GM18526 (cell line): Measurements from ENCODE around the gene SPDYE17.
"Not testable (repeated sequence)": the region's sequence is repeated elsewhere in the genome, so short reads cannot be mapped to it uniquely, and the experiment has no call there.

Experiments used
- POLR2A ChIP-seq: IDR thresholded peaks from 3 replicates; pipeline ENCODE4 v1.6.1; 2011; ENCODE audit not compliant: insufficient read length; ENCODE audit errors: extremely low read depth

SPDYE17 gene, protein sequence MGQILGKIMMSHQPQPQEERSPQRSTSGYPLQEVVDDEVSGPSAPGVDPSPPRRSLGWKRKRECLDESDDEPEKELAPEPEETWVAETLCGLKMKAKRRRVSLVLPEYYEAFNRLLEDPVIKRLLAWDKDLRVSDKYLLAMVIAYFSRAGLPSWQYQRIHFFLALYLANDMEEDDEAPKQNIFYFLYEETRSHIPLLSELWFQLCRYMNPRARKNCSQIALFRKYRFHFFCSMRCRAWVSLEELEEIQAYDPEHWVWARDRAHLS

DNA sequence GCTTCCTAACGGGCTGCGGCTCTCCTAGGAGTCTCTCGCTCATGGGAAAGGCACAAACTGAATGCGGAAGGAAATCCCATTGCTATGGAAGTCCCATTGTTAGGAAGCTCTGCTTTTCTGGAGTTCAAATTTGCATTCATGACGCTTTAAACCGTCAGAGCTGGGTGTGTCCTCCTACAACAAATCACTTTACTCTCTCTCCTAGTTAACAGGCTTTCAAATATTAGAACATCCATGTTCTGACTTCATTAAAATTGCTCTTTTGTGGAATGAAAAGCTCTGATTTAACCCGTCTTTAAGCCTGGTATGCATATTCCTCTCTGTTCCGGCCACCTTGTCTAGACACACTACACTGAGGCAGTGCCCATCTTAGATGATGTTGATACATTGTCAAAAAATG, at the start of gene SPDYE17:
TSS of gene SPDYE17 (minus strand) at position 101 of the 400 bp plus-strand sequence. CDS start 1,791 bp downstream, outside the sequence.
- not testable (repeated sequence) for TF ChIP-seq POLR2A

DNA sequence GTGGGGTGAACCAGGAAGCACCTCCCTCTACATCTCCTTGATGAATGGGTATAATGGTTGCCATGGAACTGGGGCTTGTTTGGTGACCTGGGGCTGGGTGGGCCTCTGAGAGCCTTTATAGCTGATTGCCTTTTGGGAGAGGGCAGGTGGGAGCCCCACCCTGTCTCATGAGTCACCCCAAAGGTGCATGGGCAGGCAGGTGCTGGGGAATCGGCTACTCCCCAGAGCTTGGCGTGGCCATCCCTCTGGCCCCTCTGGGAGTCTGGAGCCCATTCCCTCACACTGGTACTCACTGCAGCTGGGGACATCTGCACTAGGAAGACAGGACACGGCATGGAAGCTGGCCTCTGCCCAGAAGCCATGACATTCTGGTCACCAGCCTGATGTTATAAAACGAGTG, 30.4 kb upstream of the SPDYE17 start, which contains the start of gene SPDYE18:
TSS of gene SPDYE18 (minus strand) at position 2 of the 400 bp plus-strand sequence. CDS start 2,046 bp downstream, outside the sequence.
- TF ChIP-seq POLR2A: not testable (repeated sequence)

GRCh38 chr7:76998285-76998589, 33.9 kb downstream of the SPDYE17 start:
- no peak for TF ChIP-seq POLR2A

DNA sequence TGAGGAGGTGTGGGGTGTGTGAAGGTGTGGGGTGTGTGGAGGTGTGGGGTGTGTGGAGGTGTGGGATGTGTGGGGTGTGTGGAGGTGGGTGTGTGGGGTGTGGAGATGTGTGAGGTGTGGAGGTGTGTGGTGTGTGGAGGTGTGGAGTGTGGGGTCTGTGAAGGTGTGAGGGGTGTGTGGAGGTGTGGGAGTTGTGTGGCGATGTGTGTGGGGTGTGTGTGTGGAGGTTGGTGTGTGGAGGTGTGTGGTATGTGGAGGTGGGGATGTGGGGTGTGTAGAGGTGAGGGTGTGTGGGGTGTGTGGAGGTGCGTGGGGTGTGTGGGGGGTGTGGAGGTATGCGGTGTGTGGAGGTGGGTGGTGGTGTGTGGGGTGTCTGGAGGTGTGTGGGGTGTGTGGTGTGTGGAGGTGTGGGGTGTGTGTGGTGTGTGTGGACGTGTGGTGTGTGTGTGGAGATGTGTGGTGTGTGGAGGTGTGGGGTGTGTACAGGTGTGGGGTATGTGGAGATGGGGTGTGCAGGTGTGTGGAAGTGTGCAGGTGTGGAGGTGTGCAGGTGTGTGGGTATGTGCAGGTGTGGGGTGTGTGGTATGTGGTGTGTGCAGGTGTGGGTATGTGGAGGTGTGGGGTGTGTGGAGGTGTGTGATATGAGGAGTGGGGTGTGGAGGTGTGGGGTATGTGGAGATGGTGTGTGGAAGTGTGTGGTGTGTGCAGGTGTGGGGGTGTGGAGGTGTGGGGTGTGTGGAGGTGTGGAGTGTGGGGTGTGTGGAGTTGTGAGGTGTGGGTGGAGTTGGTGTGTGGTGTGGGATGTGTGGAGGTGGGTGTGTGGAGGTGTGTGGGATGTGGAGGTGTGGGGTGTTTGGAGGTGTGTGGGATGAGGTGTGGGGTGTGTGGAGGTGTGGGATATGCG, 34.5 kb downstream of the SPDYE17 start:
- TF ChIP-seq POLR2A: no peak
